ENCODE results near the gene OSTF1. TPM values are rescaled to one million over a fixed set of nuclear protein-coding genes. Genes with fewer than 3 reads are reported as not detected.

OSTF1 gene
- total RNA-seq, 1 donor from 2014 or later, result 37.2 TPM

DNA sequence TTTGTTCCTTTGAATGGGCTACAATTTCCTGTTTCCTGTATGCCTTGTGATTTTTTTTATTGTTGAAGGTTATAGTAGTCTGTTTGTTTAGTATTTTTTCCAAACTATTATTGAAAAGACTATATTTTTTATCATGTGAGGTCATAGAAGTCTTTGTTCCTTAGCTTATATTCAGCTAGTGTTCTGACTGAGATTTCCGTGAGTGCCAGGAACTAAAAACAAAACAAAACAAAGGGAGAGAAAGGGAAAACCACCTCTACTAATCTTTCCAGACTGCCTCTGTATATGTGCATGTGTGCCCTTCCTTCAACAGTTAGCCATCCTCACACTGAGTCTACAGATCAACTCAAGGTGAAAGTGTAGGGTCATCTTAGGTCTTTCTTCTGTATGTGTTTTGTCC is 79.0 kb downstream of the OSTF1 start:
- no peak for DNase-seq (ENCODE audit: low read depth)

DNA sequence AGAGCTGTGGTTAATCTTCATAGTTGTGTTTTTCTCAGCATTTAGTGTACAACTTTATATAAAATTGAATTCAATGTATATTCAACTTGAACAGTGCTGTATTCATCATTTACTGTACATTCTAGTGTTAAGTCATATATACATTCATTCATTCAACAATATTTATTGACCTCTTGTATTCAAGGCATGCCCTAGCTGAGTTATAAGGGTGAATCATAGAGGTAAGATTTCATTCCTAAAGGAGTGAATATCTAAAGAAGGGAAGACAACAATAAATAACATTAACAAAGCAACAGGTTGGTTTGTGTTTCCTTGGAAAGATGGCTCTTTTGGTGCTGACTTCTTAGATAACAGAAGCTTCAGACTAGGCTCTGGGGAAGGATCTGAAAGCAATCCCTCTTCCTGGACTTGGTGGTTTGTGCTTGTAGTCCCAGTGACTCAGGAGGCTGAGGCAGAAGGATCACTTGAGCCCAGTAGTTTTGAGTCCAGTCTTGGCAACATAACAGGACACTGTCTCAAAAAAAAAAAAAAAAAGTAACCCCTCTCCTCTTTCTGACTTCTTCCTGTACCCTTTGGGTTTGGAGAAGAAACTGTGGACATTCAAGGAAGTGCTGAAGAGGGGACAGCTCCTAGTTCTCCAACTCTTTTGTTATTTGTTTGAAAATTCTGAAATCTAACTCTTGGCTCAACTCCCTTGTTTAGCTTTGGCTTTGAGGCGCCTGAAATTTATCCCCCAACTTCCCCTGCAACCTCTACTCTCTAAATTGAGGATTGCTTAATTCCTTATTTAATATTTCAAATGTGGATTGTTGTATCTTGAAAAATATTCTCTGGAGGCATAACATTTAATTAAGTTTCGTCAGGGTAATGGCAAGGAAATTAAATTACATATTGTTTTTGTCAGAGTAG is 80.2 kb downstream of the OSTF1 start:
- DNase-seq (ENCODE audit: low read depth), result no peak

DNA sequence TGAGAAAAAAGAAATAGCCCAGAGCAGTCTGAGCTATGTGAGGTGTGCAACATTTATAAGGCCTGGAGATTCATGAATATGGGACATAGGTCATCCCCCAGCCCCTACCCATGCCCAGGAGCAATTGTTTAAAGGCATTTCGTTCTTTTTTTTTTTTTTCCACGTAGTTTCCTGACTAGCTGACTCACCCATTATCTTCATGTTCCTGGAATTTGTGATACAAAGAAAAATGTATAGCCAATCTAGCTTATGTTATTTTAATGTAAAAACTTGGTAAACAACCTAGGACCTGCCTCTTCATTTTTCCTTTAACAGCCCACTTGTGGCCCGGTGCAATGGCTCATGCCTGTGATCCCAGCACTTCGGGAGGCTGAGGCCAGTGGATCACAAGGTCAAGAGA is 81.3 kb downstream of the OSTF1 start:
- DNase-seq (ENCODE audit: low read depth), result no peak

DNA sequence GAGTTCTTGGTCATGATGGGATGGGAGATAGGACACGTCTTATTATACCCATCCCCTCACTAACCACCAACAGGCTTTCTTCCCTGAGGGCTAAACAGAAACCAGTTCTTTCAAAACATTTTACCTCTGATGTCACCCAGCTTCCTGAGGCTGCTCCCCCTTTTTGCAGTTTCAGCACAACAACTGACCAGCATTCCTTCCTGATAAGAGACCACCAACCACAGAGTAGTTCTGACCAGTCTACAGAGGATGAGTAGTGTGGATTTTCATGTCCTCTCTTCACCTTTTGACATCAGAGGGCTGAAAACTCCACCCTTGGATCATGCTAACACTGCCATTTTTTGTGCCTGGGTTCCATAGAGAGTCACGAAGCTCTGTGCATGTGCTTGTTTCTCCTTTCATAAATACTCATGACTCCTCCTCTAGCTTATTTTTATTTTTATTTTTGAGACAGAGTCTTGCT is 82.6 kb downstream of the OSTF1 start:
- no peak for DNase-seq (ENCODE audit: low read depth)

DNA sequence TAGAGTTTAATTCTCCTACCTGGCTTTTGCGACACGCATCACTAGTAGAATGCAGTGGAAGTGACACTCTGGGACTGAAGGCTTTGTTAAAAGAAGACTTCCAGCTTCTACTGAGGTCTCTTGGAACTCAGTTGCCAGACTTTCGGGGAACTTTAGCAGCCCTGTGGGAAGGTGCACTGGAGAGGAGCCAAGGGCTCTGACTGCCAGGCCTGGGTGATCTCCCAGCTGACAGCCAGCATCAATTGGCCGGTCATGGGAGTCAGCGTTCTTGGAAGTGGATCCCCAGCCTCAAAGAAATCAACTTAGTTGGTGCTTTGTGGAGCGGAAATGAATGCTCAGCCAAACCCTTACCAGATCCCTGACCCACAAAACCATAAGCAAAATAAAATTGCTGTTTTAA is 87.1 kb downstream of the OSTF1 start:
- peak; percentile 30 for DNase-seq (ENCODE audit: low read depth)

DNA sequence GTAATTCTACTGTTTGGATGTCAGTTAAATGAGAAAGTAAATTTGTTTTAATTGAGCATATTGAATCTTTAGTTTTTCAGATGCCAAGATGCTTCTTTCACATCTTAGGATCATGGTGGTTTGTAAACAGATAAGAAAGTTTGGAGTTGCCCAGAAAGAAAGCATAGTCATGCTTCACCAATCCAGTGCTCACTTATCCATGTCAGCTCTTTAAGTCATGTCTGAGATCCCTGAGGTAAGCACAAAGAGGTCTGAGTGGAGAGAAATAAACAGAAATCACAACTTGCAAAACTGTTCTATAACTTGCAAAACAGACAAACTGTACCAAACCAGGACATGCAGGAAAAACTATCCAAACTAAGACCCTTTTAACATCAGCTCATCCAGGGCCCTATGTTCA is 87.7 kb downstream of the OSTF1 start:
- DNase-seq (ENCODE audit: low read depth), result peak; percentile 54

DNA sequence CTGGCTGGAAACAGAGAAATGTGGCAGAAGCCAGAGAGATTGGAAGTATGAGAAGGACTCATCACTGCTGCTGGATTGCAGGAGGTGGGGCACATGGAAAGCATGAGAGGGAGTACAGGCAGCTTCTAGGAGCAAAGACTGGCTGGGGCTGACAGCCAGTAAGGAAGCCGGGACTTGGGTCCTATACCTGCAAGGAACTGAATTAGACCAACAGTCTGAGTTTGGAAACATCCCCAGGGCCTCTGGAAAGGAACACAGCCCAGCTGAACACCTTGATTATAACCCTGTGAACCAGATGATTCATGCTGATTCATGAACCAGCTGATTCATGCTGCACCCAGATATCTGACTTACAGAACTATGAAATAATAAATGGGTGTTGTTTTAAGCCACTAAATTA is 93.4 kb downstream of the OSTF1 start:
- peak; percentile 83 for DNase-seq (ENCODE audit: low read depth)

DNA sequence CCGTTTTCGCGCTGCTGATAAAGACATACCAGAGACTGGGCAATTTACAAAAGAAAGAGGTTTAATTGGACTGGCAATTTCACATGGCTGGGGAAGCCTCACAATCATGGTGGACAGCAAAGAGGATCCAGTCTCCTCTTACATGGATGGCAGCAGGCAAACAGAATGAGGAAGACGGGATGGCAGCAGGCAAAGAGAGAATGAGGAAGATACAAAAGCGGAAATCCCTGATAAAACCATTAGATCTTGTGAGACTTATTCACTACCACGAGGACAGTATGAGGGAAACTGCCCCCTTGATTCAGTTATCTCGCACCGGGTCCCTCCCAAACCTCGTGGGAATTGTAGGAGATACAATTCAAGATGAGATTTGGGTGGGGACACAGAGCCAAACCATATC is 95.0 kb downstream of the OSTF1 start:
- no peak for DNase-seq (ENCODE audit: low read depth)

DNA sequence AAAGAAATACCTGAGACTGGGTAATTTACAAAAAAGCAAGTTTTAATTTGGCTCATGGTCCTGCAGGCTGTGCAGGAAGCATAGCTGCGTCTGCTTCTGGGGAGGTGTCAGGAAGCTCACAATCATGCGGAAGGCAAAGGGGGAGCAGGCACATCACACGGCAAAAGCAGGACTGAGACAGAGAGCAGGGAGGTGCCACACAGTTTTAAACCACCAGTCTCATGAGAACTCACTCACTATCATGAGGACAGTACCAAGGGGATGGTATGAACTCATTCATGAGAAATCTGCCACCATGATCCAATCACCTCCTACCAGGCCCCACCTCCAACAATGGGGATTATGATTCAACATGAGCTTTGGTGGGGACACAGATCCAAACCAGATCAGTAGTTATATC is 96.2 kb downstream of the OSTF1 start:
- no peak for DNase-seq (ENCODE audit: low read depth)

DNA sequence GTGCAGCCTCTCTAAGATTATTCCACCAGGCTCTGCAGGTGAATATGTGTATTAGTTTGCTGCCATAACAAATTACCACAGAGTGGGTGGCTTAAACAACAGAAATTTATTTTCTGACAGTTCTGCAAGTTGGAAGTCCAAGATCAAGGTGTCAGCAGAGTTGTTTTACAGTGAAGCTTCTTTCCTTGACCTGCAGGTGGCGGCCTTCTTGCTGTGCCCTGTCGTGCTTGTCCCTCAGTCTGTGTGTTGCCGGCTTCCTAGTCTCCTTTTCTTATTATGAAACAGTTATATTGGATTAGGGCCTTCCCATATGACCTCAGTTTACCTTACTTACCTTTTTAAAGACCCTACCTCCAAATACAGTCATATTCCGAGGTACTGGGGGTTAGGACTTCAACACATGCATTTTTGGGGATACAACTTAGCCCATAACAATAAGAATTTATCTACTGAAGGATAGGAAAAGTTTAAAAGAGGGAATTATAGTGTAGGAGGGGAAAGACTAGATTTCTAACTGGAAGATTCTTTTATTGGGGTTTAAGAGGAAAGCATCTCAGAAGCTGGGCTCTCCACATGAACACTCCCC is 97.4 kb downstream of the OSTF1 start:
- DNase-seq (ENCODE audit: low read depth), result peak; percentile 29

DNA sequence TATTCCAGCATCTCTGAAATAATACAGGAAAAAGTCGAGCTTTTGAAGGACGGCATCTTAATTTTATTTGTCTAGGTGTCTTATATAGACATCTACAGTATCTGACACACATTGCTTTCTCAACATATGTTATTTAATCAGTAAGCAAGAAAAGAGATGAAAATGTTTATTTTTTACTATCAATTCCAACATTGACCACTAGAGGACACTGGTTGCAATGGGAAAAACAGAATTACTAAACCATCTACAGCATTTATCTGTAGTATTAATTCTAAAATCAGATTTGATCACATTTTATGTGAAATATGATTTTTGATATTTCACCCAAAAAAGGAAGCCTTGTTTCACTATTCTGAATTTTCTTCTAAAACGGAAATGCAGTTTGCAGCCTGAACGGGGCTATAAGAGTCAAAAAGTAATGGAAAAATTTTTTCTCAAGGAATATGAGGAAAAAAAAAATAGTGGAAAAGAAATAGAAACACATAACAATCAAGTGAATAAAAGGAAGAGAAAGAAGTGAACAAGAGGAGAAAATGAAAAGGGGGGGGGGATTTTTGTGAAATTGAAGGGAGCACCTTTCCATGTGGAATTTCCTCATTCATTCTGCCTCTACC is 98.6 kb downstream of the OSTF1 start:
- no peak for DNase-seq (ENCODE audit: low read depth)

DNA sequence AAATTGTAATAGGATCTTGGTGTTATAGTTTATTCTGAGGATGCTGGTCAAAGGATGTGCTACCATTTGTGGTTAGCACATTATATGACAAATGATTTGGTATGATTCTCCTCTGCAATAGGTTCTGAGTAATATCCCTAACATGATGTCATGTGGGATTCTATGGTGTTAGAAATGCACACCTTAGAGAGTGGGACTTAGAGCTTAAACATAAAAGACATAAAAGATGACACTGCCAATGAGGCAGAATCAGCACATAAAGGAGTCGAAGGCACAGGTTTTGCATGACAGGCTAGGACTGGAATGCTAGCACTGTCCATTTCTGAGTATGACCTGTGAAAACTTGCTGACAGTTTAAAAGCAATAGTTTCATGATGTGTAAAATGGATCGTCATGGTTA is 100.4 kb downstream of the OSTF1 start:
- DNase-seq (ENCODE audit: low read depth), result no peak

DNA sequence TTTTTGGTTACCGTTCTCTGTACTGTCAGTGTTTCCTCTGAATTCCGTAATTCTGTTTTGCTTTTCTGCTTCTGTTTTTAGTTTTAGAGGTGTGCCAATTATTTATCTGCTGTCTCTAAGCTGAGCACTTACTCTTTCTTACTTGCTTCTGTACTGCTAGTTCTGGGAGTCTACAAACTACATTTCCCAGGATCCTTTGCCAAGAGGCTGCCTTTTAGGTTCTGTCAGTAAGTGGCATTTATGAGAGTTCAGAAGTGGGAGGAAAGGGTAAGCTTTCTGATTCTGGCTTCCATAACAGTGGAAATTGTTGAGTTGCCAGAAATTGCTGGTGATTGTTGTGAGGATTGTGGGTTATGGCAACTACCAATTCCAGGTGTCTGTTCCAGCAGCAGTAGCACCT is 102.4 kb downstream of the OSTF1 start:
- no peak for DNase-seq (ENCODE audit: low read depth)

Other genes with a start within 250 kb of the OSTF1 start
- gene TRPM6, start 200.6 kb upstream of the OSTF1 start, total RNA-seq, result 0.15 and 0.17 TPM in 2 replicates
- gene C9orf40, start 135.6 kb upstream of the OSTF1 start, total RNA-seq, result 3.0 and 3.1 TPM in 2 replicates
- 43.4 and 46.4 TPM in 2 replicates for gene CARNMT1, start 60.2 kb upstream of the OSTF1 start, total RNA-seq
- gene NMRK1, start 359 bp upstream of the OSTF1 start, total RNA-seq, result 14.6 and 24.8 TPM in 2 replicates

Measured in renal cortical epithelial cell (primary cell).